ENCODE results near the gene SNX22. TPM values are rescaled to one million over a fixed set of nuclear protein-coding genes. Genes with fewer than 3 reads are reported as not detected.

The SNX22 gene
- total and polyA plus RNA-seq, 9 of the 15 experiments (the other 6 are each of a cell fraction or from before 2014, with no cell fraction given): 0.91 to 3.0 (median 2.0) TPM

DNA sequence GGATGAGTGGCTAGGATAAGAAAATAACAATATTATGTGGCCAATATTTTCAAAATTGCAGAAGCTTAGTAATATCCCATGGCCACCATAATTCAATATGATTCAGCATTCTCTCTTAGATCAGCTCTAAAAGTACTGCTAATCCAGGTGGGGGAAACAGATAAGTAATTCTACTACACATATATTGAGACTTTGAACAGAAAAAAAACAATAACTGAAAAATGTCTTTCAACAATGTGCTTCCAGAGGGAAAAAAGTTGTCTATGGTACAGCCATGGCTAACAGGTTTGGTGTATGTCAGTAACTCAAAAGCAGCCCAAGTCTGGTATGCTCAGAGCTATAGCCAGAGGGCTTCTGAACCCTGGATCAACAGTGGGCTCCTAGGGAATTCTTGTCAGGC, 53.7 kb downstream of the SNX22 start (continued):
- TF ChIP-seq, protein P1, sequence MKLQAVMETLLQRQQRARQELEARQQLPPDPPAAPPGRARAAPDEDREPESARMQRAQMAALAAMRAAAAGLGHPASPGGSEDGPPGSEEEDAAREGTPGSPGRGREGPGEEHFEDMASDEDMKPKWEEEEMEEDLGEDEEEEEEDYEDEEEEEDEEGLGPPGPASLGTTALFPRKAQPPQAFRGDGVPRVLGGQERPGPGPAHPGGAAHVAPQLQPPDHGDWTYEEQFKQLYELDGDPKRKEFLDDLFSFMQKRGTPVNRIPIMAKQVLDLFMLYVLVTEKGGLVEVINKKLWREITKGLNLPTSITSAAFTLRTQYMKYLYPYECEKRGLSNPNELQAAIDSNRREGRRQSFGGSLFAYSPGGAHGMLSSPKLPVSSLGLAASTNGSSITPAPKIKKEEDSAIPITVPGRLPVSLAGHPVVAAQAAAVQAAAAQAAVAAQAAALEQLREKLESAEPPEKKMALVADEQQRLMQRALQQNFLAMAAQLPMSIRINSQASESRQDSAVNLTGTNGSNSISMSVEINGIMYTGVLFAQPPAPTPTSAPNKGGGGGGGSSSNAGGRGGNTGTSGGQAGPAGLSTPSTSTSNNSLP (IDR thresholded peaks at IDR 0.05; ENCODE audit: borderline replicate concordance, low read depth, low read length): peak; percentile 81; the same call in 1 of the 2 replicates
- TF ChIP-seq ZNF586 (CRISPR knock-in tag; conservative IDR thresholded peaks at IDR 0.05): no peak
- no peak for TF ChIP-seq KDM4B (IDR thresholded peaks at IDR 0.05; ENCODE audit: borderline replicate concordance in 2 of 2, low read depth in 1 of 2)
- TF ChIP-seq ZNF57 (CRISPR knock-in tag; IDR thresholded peaks at IDR 0.05): no peak
- TF ChIP-seq EP300 (IDR thresholded peaks at IDR 0.05; ENCODE audit: low read length): peak; percentile 67; the same call in 1 of the 2 replicates
- TF ChIP-seq CBFA2T2 (conservative IDR thresholded peaks at IDR 0.05): 0 out of 2 replicates have a peak, but pooled peaks have one; percentile 10
- TF ChIP-seq HDGF (IDR thresholded peaks at IDR 0.05): no peak
- no peak for TF ChIP-seq ARNT (IDR thresholded peaks at IDR 0.05)
- no peak for TF ChIP-seq BRF1 (IDR thresholded peaks at IDR 0.05; ENCODE audit: borderline replicate concordance, extremely low read depth, insufficient read length)
- no peak for TF ChIP-seq ZFP30 (CRISPR knock-in tag; IDR thresholded peaks at IDR 0.05; ENCODE audit: borderline replicate concordance)
- TF ChIP-seq ZNF282 (CRISPR knock-in tag; IDR thresholded peaks at IDR 0.05): no peak
- TF ChIP-seq, protein P2, sequence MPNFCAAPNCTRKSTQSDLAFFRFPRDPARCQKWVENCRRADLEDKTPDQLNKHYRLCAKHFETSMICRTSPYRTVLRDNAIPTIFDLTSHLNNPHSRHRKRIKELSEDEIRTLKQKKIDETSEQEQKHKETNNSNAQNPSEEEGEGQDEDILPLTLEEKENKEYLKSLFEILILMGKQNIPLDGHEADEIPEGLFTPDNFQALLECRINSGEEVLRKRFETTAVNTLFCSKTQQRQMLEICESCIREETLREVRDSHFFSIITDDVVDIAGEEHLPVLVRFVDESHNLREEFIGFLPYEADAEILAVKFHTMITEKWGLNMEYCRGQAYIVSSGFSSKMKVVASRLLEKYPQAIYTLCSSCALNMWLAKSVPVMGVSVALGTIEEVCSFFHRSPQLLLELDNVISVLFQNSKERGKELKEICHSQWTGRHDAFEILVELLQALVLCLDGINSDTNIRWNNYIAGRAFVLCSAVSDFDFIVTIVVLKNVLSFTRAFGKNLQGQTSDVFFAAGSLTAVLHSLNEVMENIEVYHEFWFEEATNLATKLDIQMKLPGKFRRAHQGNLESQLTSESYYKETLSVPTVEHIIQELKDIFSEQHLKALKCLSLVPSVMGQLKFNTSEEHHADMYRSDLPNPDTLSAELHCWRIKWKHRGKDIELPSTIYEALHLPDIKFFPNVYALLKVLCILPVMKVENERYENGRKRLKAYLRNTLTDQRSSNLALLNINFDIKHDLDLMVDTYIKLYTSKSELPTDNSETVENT (CRISPR knock-in tag; IDR thresholded peaks at IDR 0.05): no peak
- TF ChIP-seq, protein P3, sequence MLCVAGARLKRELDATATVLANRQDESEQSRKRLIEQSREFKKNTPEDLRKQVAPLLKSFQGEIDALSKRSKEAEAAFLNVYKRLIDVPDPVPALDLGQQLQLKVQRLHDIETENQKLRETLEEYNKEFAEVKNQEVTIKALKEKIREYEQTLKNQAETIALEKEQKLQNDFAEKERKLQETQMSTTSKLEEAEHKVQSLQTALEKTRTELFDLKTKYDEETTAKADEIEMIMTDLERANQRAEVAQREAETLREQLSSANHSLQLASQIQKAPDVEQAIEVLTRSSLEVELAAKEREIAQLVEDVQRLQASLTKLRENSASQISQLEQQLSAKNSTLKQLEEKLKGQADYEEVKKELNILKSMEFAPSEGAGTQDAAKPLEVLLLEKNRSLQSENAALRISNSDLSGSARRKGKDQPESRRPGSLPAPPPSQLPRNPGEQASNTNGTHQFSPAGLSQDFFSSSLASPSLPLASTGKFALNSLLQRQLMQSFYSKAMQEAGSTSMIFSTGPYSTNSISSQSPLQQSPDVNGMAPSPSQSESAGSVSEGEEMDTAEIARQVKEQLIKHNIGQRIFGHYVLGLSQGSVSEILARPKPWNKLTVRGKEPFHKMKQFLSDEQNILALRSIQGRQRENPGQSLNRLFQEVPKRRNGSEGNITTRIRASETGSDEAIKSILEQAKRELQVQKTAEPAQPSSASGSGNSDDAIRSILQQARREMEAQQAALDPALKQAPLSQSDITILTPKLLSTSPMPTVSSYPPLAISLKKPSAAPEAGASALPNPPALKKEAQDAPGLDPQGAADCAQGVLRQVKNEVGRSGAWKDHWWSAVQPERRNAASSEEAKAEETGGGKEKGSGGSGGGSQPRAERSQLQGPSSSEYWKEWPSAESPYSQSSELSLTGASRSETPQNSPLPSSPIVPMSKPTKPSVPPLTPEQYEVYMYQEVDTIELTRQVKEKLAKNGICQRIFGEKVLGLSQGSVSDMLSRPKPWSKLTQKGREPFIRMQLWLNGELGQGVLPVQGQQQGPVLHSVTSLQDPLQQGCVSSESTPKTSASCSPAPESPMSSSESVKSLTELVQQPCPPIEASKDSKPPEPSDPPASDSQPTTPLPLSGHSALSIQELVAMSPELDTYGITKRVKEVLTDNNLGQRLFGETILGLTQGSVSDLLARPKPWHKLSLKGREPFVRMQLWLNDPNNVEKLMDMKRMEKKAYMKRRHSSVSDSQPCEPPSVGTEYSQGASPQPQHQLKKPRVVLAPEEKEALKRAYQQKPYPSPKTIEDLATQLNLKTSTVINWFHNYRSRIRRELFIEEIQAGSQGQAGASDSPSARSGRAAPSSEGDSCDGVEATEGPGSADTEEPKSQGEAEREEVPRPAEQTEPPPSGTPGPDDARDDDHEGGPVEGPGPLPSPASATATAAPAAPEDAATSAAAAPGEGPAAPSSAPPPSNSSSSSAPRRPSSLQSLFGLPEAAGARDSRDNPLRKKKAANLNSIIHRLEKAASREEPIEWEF (CRISPR knock-in tag; IDR thresholded peaks at IDR 0.05): 0 out of 2 replicates have a peak, but pooled peaks have one; percentile 17
- no peak for TF ChIP-seq MBD2 (IDR thresholded peaks at IDR 0.05; ENCODE audit: borderline replicate concordance, low read depth)
- no peak for TF ChIP-seq ZNF134 (CRISPR knock-in tag; conservative IDR thresholded peaks at IDR 0.05)
- peak; percentile 69 for TF ChIP-seq MAFG (tag; conservative IDR thresholded peaks at IDR 0.05)
- TF ChIP-seq LEF1 (IDR thresholded peaks at IDR 0.05): peak; percentile 55; the same call in 1 of the 2 replicates

Data from K562 (cell line).